ENCODE results near the gene TMEM52B. TPM values are rescaled to one million over a fixed set of nuclear protein-coding genes. Genes with fewer than 3 reads are reported as not detected.

The TMEM52B gene
- total and polyA plus RNA-seq, 3 donors from 2014 or later = 0.74 to 1.2 (median 0.76) TPM

GRCh38 chr12:10211940-10212738 is 33.3 kb downstream of the TMEM52B start:
- peak overlapping the region; percentile 74 to 99 for H3K4me3 ChIP-seq
- no peaks in the 10 kb centered on the region for H3K36me3 ChIP-seq (ENCODE audit: low read depth, missing control alignments)
- H3K27ac ChIP-seq = peak overlapping the region; percentile 99 to 100
- WGBS, 2 donors = 17 to 29% methylated on average over 40 of the region's 40 CpGs
- peaks cover 4% of the 10 kb centered on the region for H3K4me1 ChIP-seq
- intact Hi-C loops (cut with DNase I; ENCODE audit: low total_unique reads) = no loop called here
- no peaks in the 10 kb centered on the region for H3K9me3 ChIP-seq
- peak; percentile 96 for DNase-seq
- no peaks in the 10 kb centered on the region for H3K27me3 ChIP-seq
- TF ChIP-seq POLR2A (IDR thresholded peaks at IDR 0.05) = peak; percentile 33
- TF ChIP-seq, protein P1, sequence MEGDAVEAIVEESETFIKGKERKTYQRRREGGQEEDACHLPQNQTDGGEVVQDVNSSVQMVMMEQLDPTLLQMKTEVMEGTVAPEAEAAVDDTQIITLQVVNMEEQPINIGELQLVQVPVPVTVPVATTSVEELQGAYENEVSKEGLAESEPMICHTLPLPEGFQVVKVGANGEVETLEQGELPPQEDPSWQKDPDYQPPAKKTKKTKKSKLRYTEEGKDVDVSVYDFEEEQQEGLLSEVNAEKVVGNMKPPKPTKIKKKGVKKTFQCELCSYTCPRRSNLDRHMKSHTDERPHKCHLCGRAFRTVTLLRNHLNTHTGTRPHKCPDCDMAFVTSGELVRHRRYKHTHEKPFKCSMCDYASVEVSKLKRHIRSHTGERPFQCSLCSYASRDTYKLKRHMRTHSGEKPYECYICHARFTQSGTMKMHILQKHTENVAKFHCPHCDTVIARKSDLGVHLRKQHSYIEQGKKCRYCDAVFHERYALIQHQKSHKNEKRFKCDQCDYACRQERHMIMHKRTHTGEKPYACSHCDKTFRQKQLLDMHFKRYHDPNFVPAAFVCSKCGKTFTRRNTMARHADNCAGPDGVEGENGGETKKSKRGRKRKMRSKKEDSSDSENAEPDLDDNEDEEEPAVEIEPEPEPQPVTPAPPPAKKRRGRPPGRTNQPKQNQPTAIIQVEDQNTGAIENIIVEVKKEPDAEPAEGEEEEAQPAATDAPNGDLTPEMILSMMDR (IDR thresholded peaks at IDR 0.05) = peak in 1 of 3 experiments; percentile 4

DNA sequence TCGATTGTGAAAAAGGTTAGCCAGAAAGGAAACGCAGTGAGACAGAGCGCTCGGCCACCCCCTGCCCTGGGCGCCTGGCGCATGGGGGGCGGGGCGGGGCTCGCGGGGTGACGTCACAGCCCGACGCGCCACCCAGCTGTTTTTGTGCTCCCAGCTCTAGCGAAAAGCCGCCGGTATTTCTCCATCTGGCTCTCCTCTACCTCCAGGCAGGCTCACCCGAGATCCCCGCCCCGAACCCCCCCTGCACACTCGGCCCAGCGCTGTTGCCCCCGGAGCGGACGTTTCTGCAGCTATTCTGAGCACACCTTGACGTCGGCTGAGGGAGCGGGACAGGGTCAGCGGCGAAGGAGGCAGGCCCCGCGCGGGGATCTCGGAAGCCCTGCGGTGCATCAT is 33.9 kb downstream of the TMEM52B start, which contains the start of gene GABARAPL1:
TSS of gene GABARAPL1 (plus strand) at position 139 of the 393 bp plus-strand sequence. CDS start at position 392, 253 bp downstream.
- no peaks in the 10 kb centered on the region for H3K36me3 ChIP-seq (ENCODE audit: low read depth, missing control alignments)
- H3K4me3 ChIP-seq = peak within 1 kb of the TSS; percentile 74 to 99
- intact Hi-C loops (cut with DNase I; ENCODE audit: low total_unique reads) = no loop called here
- peak within 1 kb of the TSS; percentile 99 to 100 for H3K27ac ChIP-seq
- TF ChIP-seq POLR2A (IDR thresholded peaks at IDR 0.05) = peak; percentile 53
- TF ChIP-seq, protein P1 (IDR thresholded peaks at IDR 0.05) = no peak
- 0 to 1% methylated on average over 23 to 35 of the region's 35 CpGs for WGBS, 2 donors
- peaks cover 4% of the 10 kb centered on the region for H3K4me1 ChIP-seq
- no peaks in the 10 kb centered on the region for H3K27me3 ChIP-seq
- DNase-seq = peak; percentile 91
- H3K9me3 ChIP-seq = no peaks in the 10 kb centered on the region

- WGBS, 2 donors = 2% methylated on average over 27 to 47 of the region's 47 CpGs
- Histone ChIP-seq H3K4me1 (peaks cover 4% of the 10 kb centered on the region), H3K27ac (peak overlapping the region; percentile 99 to 100), H3K9me3 (no peaks in the 10 kb centered on the region), H3K4me3 (peak overlapping the region; percentile 74 to 99), H3K36me3 (ENCODE audit: low read depth, missing control alignments) (no peaks in the 10 kb centered on the region), H3K27me3 (no peaks in the 10 kb centered on the region)
- DNase-seq = peak; percentile 83
- TF ChIP-seq POLR2A (IDR thresholded peaks at IDR 0.05) = no peak
- TF ChIP-seq, protein P1 (IDR thresholded peaks at IDR 0.05) = no peak
- intact Hi-C loops (cut with DNase I; ENCODE audit: low total_unique reads) = no loop called here
Measured at GRCh38 chr12:10213168-10214135, 34.6 kb downstream of the TMEM52B start.

- intact Hi-C loops (cut with DNase I; ENCODE audit: low total_unique reads) = no loop called here
- 21 to 32% methylated on average over 10 of the region's 10 CpGs for WGBS, 2 donors
- H3K9me3 ChIP-seq = no peaks in the 10 kb centered on the region
- DNase-seq = no peak
- H3K36me3 ChIP-seq (ENCODE audit: low read depth, missing control alignments) = no peaks in the 10 kb centered on the region
- H3K4me1 ChIP-seq = peaks cover 4% of the 10 kb centered on the region
- H3K4me3 ChIP-seq = peak overlapping the region; percentile 74 to 99
- no peak for TF ChIP-seq POLR2A (IDR thresholded peaks at IDR 0.05)
- TF ChIP-seq, protein P1 (IDR thresholded peaks at IDR 0.05) = no peak
- peak overlapping the region; percentile 99 to 100 for H3K27ac ChIP-seq
- no peaks in the 10 kb centered on the region for H3K27me3 ChIP-seq
Measured at GRCh38 chr12:10214136-10214894, 35.5 kb downstream of the TMEM52B start.
